ENCODE measurements around the gene CD55.
A peak's percentile ranks its signal among the peaks of the same experiment; 100 is the strongest.
"Not testable (repeated sequence)": the region's sequence is repeated elsewhere in the genome, so short reads cannot be mapped to it uniquely, and the experiment has no call there.

CD55 gene

DNA sequence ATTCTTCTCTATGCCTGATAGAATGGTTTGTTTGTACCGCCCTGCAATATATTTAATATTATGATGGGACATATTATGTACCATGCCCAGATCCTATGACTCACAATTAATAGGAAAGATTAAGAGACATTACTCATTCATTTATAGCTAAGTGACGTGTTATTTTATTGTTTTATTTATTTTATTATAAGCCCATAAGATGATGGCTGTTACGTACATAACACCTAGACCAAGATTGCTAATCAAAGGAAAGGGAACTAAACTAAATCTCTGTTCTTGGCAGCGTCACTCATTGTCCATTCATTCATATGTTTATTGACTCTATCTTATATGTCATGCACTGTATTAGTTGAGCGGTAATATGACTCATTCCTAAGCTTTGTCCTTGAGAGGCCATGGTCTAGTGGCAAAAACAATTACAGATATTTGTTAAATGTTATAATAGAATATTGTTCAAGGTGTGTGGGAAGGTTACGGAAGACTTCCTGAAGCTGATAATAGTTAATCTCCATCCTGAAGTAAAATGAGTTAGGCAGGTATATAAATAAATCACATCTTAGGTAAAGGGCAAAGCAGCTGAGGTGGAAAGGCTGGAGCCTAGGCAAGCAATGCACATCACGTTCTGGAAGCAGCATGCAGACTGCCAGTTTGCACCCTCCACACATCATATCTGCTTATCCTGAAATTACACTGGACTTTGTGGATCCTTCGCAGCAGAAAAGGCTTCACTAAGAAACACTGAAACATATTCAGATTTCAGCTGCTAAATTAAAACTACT, 16.6 kb upstream of the CD55 start:
- peak; percentile 86 for DNase-seq (ENCODE audit: low read depth, low spot score)
- H3K27ac ChIP-seq, result peak overlapping the region; percentile 36

DNA sequence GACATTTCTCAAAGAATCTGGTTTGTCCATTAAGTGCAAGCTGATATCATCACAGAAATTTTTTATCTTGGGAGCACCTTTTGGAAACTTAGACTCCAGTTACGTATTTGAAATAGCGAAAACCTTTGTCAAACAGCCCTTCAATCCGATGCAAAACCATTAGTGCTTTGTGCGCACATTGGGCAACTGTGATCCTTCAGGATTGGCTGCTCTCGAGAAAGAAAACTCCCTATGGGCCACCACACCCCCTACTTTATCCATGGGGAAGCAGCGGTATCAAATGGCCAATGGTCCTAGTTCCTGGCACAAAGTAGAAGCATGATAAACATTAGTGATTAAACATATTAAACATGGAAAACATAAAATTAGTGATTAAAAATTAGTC, 16.0 kb upstream of the CD55 start:
- DNase-seq (ENCODE audit: low read depth, low spot score), result no peak
- H3K27ac ChIP-seq, result peak overlapping the region; percentile 36

- no peak for DNase-seq (ENCODE audit: low read depth, low spot score)
- no peak overlapping the region for H3K27ac ChIP-seq
These were observed 15.5 kb upstream of the CD55 start for GRCh38 chr1:207306023-207306422.

GRCh38 chr1:207306603-207307002, 14.9 kb upstream of the CD55 start:
- DNase-seq (ENCODE audit: low read depth, low spot score), result no peak
- no peak overlapping the region for H3K27ac ChIP-seq

DNA sequence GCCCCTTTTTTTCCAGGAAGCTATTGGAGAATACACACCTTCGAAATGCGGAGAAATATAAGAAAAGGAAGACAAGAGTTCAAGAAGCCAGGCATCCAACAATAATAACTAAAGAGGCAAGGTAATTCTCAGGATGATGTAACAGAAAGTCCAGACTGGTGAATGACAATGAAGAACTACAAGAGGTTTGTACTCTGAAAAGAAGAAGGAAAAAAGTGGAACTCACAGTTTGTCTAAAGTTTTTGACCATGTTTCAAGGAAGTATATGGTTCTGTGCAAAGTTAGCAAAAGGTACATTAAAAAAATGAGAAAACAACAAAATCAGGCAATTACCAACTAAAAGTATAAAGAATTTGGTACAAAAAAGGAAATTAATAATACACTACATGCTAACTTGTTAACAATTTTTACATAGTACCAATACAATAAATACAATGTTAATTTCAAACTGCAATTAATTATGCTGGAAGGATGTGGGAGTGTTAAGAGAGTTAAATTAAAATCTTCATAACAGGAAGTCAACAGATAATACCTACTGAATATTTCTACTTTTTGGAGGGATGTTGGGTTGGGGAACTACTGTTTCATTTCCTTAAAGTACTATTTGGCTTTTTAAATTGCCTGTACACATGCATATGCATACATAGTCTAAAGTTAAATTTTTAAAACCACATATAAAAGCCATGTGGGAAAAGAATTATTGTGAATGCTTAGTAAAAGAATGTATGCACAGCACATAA, 12.9 kb upstream of the CD55 start:
- no peak overlapping the region for H3K27ac ChIP-seq
- no peak for DNase-seq (ENCODE audit: low read depth, low spot score)

- peak; percentile 43 for DNase-seq (ENCODE audit: low read depth, low spot score)
- H3K27ac ChIP-seq, result peak overlapping the region; percentile 57
These were observed 11.7 kb upstream of the CD55 start for GRCh38 chr1:207309745-207310273.

DNA sequence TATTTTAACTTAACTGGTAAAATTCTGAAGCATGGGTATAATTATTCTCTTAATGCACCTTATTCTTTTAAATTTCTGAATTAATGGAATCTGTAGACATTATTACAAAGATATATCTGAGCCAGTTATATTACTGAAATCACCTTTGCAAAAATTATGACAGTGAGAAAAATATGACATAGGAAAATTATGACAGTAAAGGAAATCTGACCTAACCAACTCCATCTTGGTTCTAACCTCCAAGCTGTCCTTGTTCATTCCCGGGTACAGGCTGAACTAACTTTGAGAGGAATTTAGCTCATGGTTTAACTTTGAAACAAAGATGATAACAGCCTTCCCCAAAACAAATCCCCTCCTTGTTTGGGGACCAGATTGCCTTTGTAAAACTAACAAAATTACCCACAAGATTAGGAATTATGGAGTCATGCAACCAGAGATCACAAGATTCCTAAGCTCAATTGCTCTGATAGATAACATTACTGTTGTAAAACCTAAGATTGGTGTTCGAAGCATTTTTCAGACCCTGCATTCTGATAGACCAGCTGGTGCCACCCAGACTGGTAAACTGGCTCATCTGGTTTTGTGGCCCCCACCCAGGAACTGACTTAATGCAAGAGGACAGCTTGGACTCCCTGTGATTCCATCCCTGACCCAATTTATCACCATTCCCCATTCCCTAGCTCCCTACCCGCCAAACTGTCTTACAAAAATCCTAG, 9.4 kb upstream of the CD55 start:
- no peak for DNase-seq (ENCODE audit: low read depth, low spot score)
- H3K27ac ChIP-seq, result no peak overlapping the region

DNA sequence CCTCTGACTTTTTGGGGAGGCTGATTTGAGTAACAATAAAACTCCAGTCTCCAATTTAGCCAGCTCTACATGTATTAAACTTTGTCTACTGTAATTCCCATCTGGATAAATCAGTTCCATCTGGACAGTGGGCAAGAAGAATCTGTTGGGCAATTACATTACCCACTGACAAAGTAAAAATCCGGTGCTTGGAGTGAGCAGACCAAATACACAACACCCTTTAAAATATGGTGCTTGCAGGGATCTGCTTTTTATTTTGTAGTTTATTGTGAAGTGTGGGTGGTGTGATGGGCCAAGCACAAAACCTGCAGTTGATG, 8.9 kb upstream of the CD55 start:
- peak overlapping the region; percentile 23 for H3K27ac ChIP-seq
- DNase-seq (ENCODE audit: low read depth, low spot score), result no peak

GRCh38 chr1:207313131-207313530, 8.3 kb upstream of the CD55 start:
- DNase-seq (ENCODE audit: low read depth, low spot score), result no peak
- H3K27ac ChIP-seq, result peak overlapping the region; percentile 23

DNA sequence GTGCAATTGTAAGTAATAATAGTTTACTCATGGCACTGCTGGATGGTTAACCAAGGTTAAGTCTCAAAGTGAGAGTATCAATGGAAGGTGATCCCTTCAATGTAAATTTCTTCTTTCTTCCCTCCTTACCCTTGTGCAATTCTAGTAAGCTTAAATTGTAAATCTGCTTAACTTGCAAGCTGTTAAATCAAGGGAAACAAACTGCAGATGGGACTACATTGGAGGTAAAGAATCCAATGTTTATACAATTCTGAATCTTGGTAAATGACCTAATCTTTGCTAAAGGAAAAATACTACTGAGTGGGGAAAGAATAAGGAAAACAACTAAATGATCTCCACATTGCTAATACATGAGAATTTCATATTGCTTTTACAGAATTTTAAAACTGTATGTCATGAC, 6.7 kb upstream of the CD55 start:
- DNase-seq (ENCODE audit: low read depth, low spot score), result no peak
- no peak overlapping the region for H3K27ac ChIP-seq

GRCh38 chr1:207315435-207315834, 6.0 kb upstream of the CD55 start:
- no peak overlapping the region for H3K27ac ChIP-seq
- DNase-seq (ENCODE audit: low read depth, low spot score), result no peak

GRCh38 chr1:207316141-207316540, 5.3 kb upstream of the CD55 start:
- peak; percentile 48 for DNase-seq (ENCODE audit: low read depth, low spot score)
- peak overlapping the region; percentile 78 for H3K27ac ChIP-seq

GRCh38 chr1:207316622-207317391, 4.7 kb upstream of the CD55 start:
- DNase-seq (ENCODE audit: low read depth, low spot score), result peak; percentile 97
- peak overlapping the region; percentile 78 for H3K27ac ChIP-seq

DNA sequence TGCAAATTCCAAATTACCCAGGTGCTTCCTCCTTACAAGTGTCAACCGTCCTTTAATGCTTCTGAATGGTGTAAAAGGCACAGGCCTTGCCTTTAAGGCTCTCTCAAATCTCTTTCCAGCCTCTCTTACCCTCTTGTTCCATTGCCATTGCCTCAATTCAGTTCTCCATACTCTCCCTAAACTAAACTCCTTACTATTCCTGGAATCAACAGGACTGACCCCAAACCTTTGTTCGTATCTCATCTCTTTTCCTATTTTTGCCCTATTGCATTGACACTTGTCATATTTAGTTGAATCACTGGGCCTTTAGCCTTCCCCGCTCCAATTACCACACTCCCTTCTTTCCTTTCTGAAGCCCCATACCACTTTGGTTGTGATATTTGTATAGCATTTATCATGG, 3.9 kb upstream of the CD55 start:
- H3K27ac ChIP-seq, result peak overlapping the region; percentile 78
- no peak for DNase-seq (ENCODE audit: low read depth, low spot score)

DNA sequence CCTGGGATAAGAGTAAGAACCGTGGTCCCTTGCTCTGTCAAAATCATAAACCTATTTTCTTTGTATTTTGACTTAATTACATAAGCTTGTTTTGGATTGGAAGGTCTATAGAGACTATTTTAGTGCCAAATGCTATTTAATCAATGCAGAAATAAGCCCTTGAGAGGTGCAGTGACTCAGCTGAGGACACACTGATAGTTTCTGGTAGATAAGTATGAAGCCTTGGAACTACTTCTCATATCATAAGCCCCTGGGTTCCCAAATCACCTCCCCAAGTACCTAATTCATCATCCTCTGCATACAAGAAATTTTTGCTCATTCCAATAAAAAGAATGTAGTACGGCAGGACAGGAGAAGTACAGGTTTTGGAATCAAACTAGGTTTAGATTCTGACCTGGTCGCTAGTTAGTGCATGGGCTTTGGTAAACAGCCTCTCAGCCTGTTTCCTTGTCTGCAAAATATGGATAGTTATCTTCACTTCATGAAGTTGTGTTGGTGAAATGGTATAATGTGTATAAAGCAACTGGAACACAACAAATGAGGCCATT, 3.3 kb upstream of the CD55 start:
- no peak overlapping the region for H3K27ac ChIP-seq
- no peak for DNase-seq (ENCODE audit: low read depth, low spot score)

GRCh38 chr1:207319199-207319598, 2.3 kb upstream of the CD55 start:
- H3K27ac ChIP-seq, result no peak overlapping the region
- DNase-seq (ENCODE audit: low read depth, low spot score), result no peak

- DNase-seq (ENCODE audit: low read depth, low spot score); H3K27ac ChIP-seq: not testable (repeated sequence)
These were observed 1.4 kb upstream of the CD55 start for GRCh38 chr1:207320105-207320504.

GRCh38 chr1:207321790-207322645, 540 bp downstream of the CD55 start:
- peak overlapping the region; percentile 82 for H3K27ac ChIP-seq
- DNase-seq (ENCODE audit: low read depth, low spot score), result no peak

Data from epithelial cell of prostate (primary cell).